GM10847 (cell line): ENCODE measurements around the gene ERFL.

Experiments
- POLR2A ChIP-seq: IDR thresholded peaks from 2 replicates; pipeline ENCODE4 v1.6.1; 2011; ENCODE audit not compliant: insufficient read length; ENCODE audit errors: extremely low read depth

The ERFL gene

DNA sequence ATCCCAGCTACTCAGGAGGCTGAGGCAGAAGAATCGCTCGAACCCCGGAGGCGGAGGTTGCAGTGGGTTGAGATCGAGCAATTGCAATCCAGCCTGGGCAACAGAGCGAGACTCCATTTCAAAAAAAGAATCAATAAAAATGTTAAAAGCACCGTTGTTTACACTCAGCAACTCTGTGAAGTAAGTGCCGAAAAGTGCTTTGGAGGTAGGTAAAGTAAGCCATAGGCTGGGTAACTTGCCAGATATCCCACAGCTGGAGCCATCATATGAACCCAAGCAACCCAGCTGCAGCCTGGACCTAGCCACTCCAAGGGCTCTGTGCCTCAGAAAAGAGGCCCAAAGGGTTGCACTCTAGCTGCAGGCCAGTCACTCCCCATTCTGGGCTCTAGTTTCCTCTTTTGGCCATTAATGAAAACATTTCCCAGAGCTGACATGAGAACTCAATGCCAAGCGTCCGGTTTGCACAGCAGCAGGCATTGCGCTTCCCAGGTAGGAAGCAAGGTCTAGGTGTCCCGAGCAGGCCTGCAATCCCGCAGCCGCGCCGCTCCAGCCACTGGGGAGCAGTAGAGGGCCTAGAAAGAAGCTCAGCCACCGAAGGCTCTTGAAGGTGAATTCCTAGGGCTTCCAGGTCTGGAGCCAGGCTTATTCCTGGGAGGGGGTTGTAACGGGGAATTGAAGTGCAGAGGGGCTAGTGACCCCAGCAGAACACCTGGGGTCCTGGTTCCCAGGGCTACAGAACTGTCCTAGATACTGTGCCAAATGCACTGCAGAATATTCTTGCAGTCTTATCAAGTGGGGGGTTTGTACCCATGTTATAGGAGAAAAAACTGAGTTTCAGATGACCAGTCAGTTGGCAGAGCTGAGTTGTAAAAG lies 55.2 kb downstream of the ERFL start:
- no peak for TF ChIP-seq POLR2A

- no peak for TF ChIP-seq POLR2A
These were observed 55.9 kb downstream of the ERFL start for GRCh38 chr19:41872384-41872774.

GRCh38 chr19:41871573-41872383 lies 56.5 kb downstream of the ERFL start:
- TF ChIP-seq POLR2A: peak; percentile 48

GRCh38 chr19:41870401-41870873 lies 57.8 kb downstream of the ERFL start:
- no peak for TF ChIP-seq POLR2A

- TF ChIP-seq POLR2A: no peak
These were observed 58.8 kb downstream of the ERFL start for GRCh38 chr19:41869374-41869955.

DNA sequence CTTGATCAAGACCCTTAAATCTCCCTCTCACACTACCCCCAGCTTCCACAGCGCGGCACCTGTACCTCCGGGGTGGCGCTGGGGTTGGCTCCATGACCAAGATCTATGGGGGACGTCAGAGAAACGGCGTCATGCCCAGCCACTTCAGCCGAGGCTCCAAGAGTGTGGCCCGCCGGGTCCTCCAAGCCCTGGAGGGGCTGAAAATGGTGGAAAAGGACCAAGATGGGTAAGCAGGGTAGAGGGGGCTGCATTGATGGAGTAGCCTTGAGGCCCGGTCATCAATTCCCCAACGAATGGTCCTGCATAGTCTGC lies 59.3 kb downstream of the ERFL start:
- TF ChIP-seq POLR2A: no peak

DNA sequence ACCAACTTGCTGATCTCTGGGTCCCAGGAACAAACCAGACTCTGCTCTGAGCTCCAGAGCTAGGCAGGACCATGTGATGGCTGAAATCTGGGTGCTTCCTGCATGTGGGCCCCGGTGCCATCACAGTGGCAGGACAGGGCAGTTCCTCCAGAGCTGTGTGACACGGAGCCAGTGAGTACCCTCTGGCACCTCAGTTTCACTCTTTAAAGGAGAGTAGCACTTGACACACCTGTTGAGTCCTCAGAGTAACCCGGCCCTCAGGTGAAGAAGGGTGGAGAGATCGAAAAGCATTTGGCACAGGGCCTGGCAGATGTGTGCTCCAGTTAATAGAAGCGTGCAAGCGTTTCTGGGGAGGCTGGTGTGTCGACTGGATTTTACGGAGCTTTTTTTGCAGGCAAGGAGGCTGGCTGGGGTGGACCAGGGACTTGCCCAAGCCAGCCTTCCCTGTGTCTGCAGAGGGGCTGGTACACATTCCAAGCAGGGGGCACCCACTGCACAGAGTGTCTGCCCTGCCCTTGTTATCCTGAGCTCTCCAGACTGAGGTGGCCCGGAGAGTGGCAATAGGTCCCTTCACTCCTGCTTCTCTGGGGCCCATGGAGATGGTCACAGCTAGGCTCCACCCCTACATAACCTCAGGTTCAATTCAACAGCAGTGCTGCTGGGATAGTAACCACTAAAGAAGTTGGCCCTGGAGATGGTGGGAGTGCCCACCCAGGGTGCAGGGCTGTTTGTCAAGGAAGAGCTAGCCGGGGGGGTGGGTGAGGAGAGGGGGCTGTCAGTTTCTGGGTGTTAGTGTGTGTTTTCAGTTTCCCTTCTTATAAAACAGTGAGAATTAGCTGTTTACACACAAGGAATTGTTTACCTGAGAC lies 59.9 kb downstream of the ERFL start:
- no peak for TF ChIP-seq POLR2A

GRCh38 chr19:41866284-41866683 lies 62.0 kb downstream of the ERFL start:
- no peak for TF ChIP-seq POLR2A

DNA sequence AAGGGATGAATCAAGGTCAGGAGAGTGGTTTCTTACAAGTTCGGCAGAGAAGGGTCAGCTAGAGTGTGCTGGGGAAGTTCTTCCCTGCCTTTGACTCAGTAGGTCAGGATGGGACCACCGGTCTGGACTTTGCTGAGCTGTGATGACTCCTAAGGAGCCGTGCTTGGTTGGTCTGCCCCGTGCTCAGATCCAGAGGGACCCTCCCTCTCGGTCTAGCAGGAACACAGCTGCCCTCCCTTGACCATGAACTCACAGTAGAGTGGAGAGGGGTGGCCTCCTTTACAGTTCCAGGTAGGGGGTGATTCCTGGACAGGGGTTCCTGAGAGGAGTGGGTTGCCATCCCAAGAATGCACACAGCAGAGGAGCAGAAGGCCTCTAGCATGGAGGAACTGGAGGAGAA lies 63.9 kb downstream of the ERFL start:
- no peak for TF ChIP-seq POLR2A

DNA sequence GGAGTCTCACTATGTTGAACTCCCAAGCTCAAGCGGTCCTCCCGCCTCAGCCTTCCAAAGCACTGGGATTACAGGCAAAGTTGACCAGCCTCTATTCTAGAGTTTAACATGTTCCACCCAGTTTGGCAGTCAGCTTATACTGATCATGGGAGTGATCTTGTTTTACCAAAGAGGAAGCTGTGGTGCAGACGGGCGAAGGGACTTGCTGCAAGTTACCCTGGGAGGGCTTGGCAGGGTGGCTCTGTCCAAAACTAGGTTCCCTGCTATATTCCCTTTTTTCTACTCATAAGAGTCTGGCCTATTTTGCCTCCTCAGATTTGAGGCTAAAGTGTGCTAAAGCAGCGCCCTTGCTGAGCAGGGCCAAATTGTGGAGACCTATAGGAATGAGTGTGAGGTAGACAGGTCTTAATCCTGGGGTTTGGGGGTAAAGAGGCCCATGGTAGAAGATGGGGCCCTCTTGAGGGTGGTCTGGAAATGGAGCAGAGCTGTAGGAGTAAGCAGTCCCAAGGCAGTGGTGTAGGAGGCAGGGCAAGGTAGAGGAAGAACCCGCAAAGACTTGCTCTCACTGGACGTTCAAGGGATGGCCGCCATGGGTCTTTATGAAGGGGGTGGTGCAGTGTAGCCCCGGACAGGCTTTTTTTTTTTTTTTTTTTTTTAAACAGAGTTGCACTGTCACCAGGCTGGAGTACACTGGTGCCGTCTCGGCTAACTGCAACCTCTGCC lies 64.9 kb downstream of the ERFL start:
- TF ChIP-seq POLR2A: no peak

DNA sequence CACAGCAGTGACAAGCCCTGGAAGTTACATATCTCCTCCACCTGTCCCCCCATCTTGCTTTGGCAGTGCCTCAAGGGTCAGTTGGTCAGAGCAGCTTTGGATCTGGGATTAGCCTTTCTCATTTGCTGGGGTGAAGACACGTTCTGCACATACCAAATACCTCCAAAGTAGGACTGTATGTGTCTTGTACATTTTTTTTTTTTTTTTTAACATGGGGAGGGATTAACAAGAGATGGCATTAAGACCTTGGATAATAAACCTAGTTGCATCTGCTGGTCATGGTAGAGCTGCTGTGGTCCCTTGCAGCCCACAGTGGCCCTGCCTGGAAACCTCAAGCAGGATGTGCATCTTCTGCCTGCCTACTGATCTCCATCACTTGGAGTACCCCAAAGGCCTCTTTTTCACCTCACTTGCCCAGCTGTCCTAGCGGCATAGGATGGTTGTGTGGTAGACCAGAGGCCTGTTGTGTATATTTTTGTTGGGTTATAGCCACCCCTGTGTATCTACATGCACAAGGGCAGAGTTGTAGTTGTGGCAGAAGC lies 65.7 kb downstream of the ERFL start:
- no peak for TF ChIP-seq POLR2A

GRCh38 chr19:41861846-41862245 lies 66.4 kb downstream of the ERFL start:
- TF ChIP-seq POLR2A: no peak

- no peak for TF ChIP-seq POLR2A
These were observed 67.0 kb downstream of the ERFL start for GRCh38 chr19:41861116-41861768.
